ENCODE measurements around the gene WIPF3. TPM values are rescaled to one million over a fixed set of nuclear protein-coding genes. Genes with fewer than 3 reads are reported as not detected.

Gene WIPF3
- total RNA-seq, 3 donors from 2014 or later: 0.16 to 3.2 (median 0.66) TPM

GRCh38 chr7:29884399-29885272, 78.3 kb downstream of the WIPF3 start:
- peak overlapping the region; percentile 57 to 70 for H3K27ac ChIP-seq
- TF ChIP-seq CTCF (IDR thresholded peaks at IDR 0.05) (peak; percentile 26 to 49 (median 35)), POLR2AphosphoS5 (IDR thresholded peaks at IDR 0.05) (no peak)
- peak overlapping the region in 2 of 3 donors; percentile 62 to 71 for H3K4me3 ChIP-seq
- intact Hi-C loops (cut with DNase I; ENCODE audit: low total_unique reads): no loop called here
- H3K4me1 ChIP-seq: peaks cover 0 to 7% of the 10 kb centered on the region in 2 donors
- peak; percentile 41 to 75 for DNase-seq (ENCODE audit: low spot score in 2 of 2)
- no peaks in the 10 kb centered on the region for H3K36me3 ChIP-seq
- no peaks in the 10 kb centered on the region for H3K9me3 ChIP-seq
- H3K27me3 ChIP-seq: no peaks in the 10 kb centered on the region

GRCh38 chr7:29885626-29886025, 79.3 kb downstream of the WIPF3 start:
- H3K27ac ChIP-seq: no peak overlapping the region
- H3K4me3 ChIP-seq: no peak overlapping the region
- no peak for DNase-seq (ENCODE audit: low spot score in 2 of 2)
- no peaks in the 10 kb centered on the region for H3K36me3 ChIP-seq
- no peak for TF ChIP-seq CTCF (IDR thresholded peaks at IDR 0.05)
- intact Hi-C loops (cut with DNase I; ENCODE audit: low total_unique reads): no loop called here
- no peaks in the 10 kb centered on the region for H3K9me3 ChIP-seq
- peaks cover 0 to 7% of the 10 kb centered on the region in 2 donors for H3K4me1 ChIP-seq
- no peaks in the 10 kb centered on the region for H3K27me3 ChIP-seq

GRCh38 chr7:29886827-29887226, 80.5 kb downstream of the WIPF3 start:
- no peak for DNase-seq (ENCODE audit: low spot score in 2 of 2)
- TF ChIP-seq CTCF (IDR thresholded peaks at IDR 0.05): no peak
- no peaks in the 10 kb centered on the region for H3K36me3 ChIP-seq
- no peak overlapping the region for H3K4me3 ChIP-seq
- no peaks in the 10 kb centered on the region for H3K27me3 ChIP-seq
- H3K27ac ChIP-seq: no peak overlapping the region
- intact Hi-C loops (cut with DNase I; ENCODE audit: low total_unique reads): no loop called here
- peaks cover 0 to 7% of the 10 kb centered on the region in 2 donors for H3K4me1 ChIP-seq
- no peaks in the 10 kb centered on the region for H3K9me3 ChIP-seq

GRCh38 chr7:29888006-29888405, 81.7 kb downstream of the WIPF3 start:
- Histone ChIP-seq H3K36me3 (no peaks in the 10 kb centered on the region), H3K27ac (no peak overlapping the region), H3K4me3 (no peak overlapping the region), H3K9me3 (no peaks in the 10 kb centered on the region), H3K4me1 (peaks cover 0 to 7% of the 10 kb centered on the region in 2 donors), H3K27me3 (no peaks in the 10 kb centered on the region)
- DNase-seq (ENCODE audit: low spot score in 2 of 2): no peak
- TF ChIP-seq POLR2AphosphoS5 (IDR thresholded peaks at IDR 0.05) (no peak), POLR2A (IDR thresholded peaks at IDR 0.05) (no peak), CTCF (IDR thresholded peaks at IDR 0.05) (no peak)
- intact Hi-C loops (cut with DNase I; ENCODE audit: low total_unique reads): no loop called here

GRCh38 chr7:29889288-29889687, 83.0 kb downstream of the WIPF3 start:
- intact Hi-C loops (cut with DNase I; ENCODE audit: low total_unique reads): no loop called here
- Histone ChIP-seq H3K4me3 (no peak overlapping the region), H3K36me3 (no peaks in the 10 kb centered on the region), H3K4me1 (peaks cover 0 to 7% of the 10 kb centered on the region in 2 donors), H3K27ac (no peak overlapping the region), H3K9me3 (no peaks in the 10 kb centered on the region), H3K27me3 (no peaks in the 10 kb centered on the region)
- TF ChIP-seq POLR2A (IDR thresholded peaks at IDR 0.05) (no peak), CTCF (IDR thresholded peaks at IDR 0.05) (no peak), POLR2AphosphoS5 (IDR thresholded peaks at IDR 0.05) (no peak)
- DNase-seq (ENCODE audit: low spot score in 2 of 2): no peak
